ENCODE results near the gene GIPC1.

- no peak for TF ChIP-seq CTCF (IDR thresholded peaks at IDR 0.05)
- no peak for TF ChIP-seq POLR2A (IDR thresholded peaks at IDR 0.05)
- no peak for TF ChIP-seq EP300 (IDR thresholded peaks at IDR 0.05)
These were observed 15.2 kb downstream of the GIPC1 start for GRCh38 chr19:14480700-14481079.

All from tibial nerve (tissue), 4 donors.